OCI-LY1 (cell line): ENCODE data around the gene KCNA5.

ENCODE experiments used
- H2AFZ ChIP-seq: fragments of 200-600 bp; sonication (generic), shearing (Covaris generic); 2 replicates; pipeline ENCODE4 v1.6.0; 2014; ENCODE audit warnings: antibody characterized with exemption, mild to moderate bottlenecking, low read length
- H3F3A ChIP-seq: fragments of 200-600 bp; sonication (generic), shearing (Covaris generic); 2 replicates; pipeline ENCODE4 v1.6.0; 2014; ENCODE audit warnings: mild to moderate bottlenecking, antibody characterized with exemption, low read length, moderate library complexity; ENCODE audit not compliant: insufficient read depth
- H3K27ac ChIP-seq: fragments of 200-600 bp; sonication (generic); 2 replicates; pipeline ENCODE4 v1.5.1; 2014; ENCODE audit warnings: low read length, mixed run types, mild to moderate bottlenecking, low read depth; ENCODE audit not compliant: poor library complexity, severe bottlenecking
- H3K27me3 ChIP-seq: fragments of 200-600 bp; sonication (generic); 2 replicates; pipeline ENCODE4 v1.6.0; 2014; ENCODE audit warnings: antibody characterized with exemption, mild to moderate bottlenecking, low read length, moderate library complexity; ENCODE audit not compliant: insufficient read depth
- H3K36me3 ChIP-seq: fragments of 200-600 bp; sonication (generic); 2 replicates; pipeline ENCODE4 v1.6.1; 2014; ENCODE audit warnings: mild to moderate bottlenecking, antibody characterized with exemption, low read length, moderate library complexity, mixed read lengths; ENCODE audit not compliant: insufficient read depth
- H3K4me1 ChIP-seq: fragments of 200-600 bp; sonication (generic); 2 replicates; pipeline ENCODE4 v1.5.1; 2014; ENCODE audit warnings: mild to moderate bottlenecking, low read length, moderate library complexity; ENCODE audit not compliant: insufficient read depth, severe bottlenecking
- H3K4me2 ChIP-seq: fragments of 200-600 bp; sonication (generic), shearing (Covaris generic); 2 replicates; pipeline ENCODE4 v1.6.1; 2014; ENCODE audit warnings: low read length
- H3K4me3 ChIP-seq: fragments of 200-600 bp; sonication (generic); 2 replicates; pipeline ENCODE4 v1.5.1; 2014; ENCODE audit warnings: low read length, low read depth, mild to moderate bottlenecking, mixed read lengths; ENCODE audit not compliant: poor library complexity, severe bottlenecking
- H3K79me2 ChIP-seq: fragments of 200-600 bp; shearing (Covaris generic); 2 replicates; pipeline ENCODE4 v1.6.1; 2016; ENCODE audit warnings: mixed run types, low read length, mixed read lengths; ENCODE audit not compliant: insufficient read depth
- H3K9ac ChIP-seq: fragments of 200-600 bp; sonication (generic), shearing (Covaris generic); 2 replicates; pipeline ENCODE4 v1.6.1; 2014; ENCODE audit warnings: mild to moderate bottlenecking, low read length, mixed read lengths
- H3K9me2 ChIP-seq: fragments of 200-600 bp; sonication (generic), shearing (Covaris generic); 2 replicates; pipeline ENCODE4 v1.6.1; 2014; ENCODE audit warnings: low read depth, mild to moderate bottlenecking, low read length, mixed read lengths
- H3K9me3 ChIP-seq: fragments of 200-600 bp; shearing (Covaris generic); 2 replicates; pipeline ENCODE4 v1.6.1; 2014; ENCODE audit warnings: low read length, mixed read lengths
- H4K20me1 ChIP-seq: fragments of 200-600 bp; sonication (generic), shearing (Covaris generic); 2 replicates; pipeline ENCODE4 v1.6.0; 2016; ENCODE audit warnings: mild to moderate bottlenecking, low read length; ENCODE audit not compliant: insufficient read depth
- EZH2 ChIP-seq: fragments of 200-600 bp; sonication (generic), shearing (Covaris generic); IDR thresholded peaks from 2 replicates; pipeline ENCODE4 v1.8.0; 2017; ENCODE audit warnings: borderline replicate concordance, mixed run types, mild to moderate bottlenecking, antibody characterized with exemption, low read length, moderate library complexity, mixed read lengths
- TF ChIP-seq, protein P1 (sequence below): fragments of 200-600 bp; sonication (generic), shearing (Covaris generic); IDR thresholded peaks from 2 replicates; pipeline ENCODE4 v1.5.1; 2017; ENCODE audit warnings: mild to moderate bottlenecking, antibody characterized with exemption, low read length, moderate library complexity, mixed read lengths

Gene KCNA5

DNA sequence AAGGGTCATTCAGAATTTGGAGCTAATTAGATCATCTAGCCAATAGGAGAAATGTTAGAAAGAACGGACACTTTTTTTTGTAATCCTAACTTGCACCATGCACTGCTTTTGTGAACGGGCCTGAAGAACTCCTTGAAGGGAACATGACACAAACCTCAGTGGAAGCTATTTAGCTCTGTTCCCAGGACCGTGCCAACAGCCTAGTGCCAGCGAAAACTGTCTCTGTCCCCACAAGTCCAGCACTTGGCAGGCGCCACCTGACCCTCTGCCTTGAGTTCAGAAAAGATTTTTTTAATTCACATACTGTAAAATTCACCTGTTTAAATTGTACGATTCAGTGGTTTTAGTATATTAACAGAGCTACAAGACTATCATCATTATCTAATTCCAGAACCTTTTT, 31.3 kb upstream of the KCNA5 start:
- Histone ChIP-seq H3K4me2 (no peak overlapping the region), H4K20me1 (no peaks in the 10 kb centered on the region), H3K27me3 (no peaks in the 10 kb centered on the region), H3K27ac (no peak overlapping the region), H3K9ac (no peak overlapping the region), H3K4me3 (no peak overlapping the region), H3K4me1 (no peaks in the 10 kb centered on the region), H3K9me3 (no peaks in the 10 kb centered on the region), H3K79me2 (no peaks in the 10 kb centered on the region), H3K36me3 (no peaks in the 10 kb centered on the region), H2AFZ (no peak overlapping the region), H3F3A (no peaks in the 10 kb centered on the region), H3K9me2 (no peaks in the 10 kb centered on the region)
- no peak for TF ChIP-seq EZH2
- TF ChIP-seq, protein P1, sequence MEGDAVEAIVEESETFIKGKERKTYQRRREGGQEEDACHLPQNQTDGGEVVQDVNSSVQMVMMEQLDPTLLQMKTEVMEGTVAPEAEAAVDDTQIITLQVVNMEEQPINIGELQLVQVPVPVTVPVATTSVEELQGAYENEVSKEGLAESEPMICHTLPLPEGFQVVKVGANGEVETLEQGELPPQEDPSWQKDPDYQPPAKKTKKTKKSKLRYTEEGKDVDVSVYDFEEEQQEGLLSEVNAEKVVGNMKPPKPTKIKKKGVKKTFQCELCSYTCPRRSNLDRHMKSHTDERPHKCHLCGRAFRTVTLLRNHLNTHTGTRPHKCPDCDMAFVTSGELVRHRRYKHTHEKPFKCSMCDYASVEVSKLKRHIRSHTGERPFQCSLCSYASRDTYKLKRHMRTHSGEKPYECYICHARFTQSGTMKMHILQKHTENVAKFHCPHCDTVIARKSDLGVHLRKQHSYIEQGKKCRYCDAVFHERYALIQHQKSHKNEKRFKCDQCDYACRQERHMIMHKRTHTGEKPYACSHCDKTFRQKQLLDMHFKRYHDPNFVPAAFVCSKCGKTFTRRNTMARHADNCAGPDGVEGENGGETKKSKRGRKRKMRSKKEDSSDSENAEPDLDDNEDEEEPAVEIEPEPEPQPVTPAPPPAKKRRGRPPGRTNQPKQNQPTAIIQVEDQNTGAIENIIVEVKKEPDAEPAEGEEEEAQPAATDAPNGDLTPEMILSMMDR: no peak

DNA sequence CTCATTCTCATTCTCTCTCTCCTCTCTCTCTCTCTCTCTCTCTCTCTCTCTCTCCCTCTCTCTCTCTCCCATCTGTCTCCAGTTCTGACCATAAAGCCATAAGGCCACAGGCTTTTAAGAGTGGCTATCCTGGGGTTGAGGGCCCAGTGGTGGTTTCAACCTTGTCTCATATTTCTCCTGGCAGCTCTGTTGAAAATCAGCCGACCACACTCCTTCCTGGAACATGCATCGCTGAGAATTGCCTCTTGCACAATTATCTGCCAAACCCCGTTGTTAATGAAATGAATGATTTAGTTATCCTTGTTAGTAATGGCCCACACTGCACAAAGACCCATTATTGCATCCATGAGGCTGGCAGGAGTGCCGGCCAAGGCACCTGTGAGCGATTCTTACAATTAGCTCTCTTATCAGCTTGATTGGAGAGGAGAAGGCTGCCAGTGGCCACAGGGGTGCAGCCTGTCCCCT, 30.4 kb upstream of the KCNA5 start:
- H2AFZ ChIP-seq: no peak overlapping the region
- H3K36me3 ChIP-seq: no peaks in the 10 kb centered on the region
- TF ChIP-seq EZH2: no peak
- TF ChIP-seq, protein P1: no peak
- H3K9me2 ChIP-seq: no peaks in the 10 kb centered on the region
- H3K4me3 ChIP-seq: no peak overlapping the region
- H3K9me3 ChIP-seq: no peaks in the 10 kb centered on the region
- no peaks in the 10 kb centered on the region for H3K27me3 ChIP-seq
- H3K9ac ChIP-seq: no peak overlapping the region
- no peak overlapping the region for H3K27ac ChIP-seq
- H3K4me2 ChIP-seq: no peak overlapping the region
- H4K20me1 ChIP-seq: no peaks in the 10 kb centered on the region
- H3F3A ChIP-seq: no peaks in the 10 kb centered on the region
- no peaks in the 10 kb centered on the region for H3K79me2 ChIP-seq
- no peaks in the 10 kb centered on the region for H3K4me1 ChIP-seq

DNA sequence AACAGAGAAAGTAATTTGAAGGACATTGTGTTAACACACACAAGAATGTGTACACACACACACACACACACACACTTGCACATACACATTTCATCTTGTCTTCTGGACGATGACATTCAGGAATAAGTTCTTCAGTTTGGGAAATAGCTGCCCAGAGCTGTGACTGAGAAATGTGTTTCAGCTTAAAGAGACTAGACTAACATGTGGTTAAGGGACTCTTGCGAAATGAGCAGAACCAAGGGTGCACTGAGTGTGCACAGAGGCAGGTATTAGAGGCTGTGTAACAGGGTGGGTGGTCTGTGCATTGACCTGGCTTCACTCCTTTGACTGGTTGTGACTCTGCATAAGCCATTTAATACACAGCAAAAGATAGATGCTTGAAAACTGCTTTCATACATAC, 29.4 kb upstream of the KCNA5 start:
- Histone ChIP-seq H3K4me3 (no peak overlapping the region), H3K79me2 (no peaks in the 10 kb centered on the region), H3K4me1 (no peaks in the 10 kb centered on the region), H3K9me3 (no peaks in the 10 kb centered on the region), H3K4me2 (no peak overlapping the region), H3F3A (no peaks in the 10 kb centered on the region), H3K9ac (no peak overlapping the region), H2AFZ (no peak overlapping the region), H4K20me1 (no peaks in the 10 kb centered on the region), H3K27ac (no peak overlapping the region), H3K27me3 (no peaks in the 10 kb centered on the region), H3K36me3 (no peaks in the 10 kb centered on the region), H3K9me2 (no peaks in the 10 kb centered on the region)
- TF ChIP-seq EZH2: no peak
- TF ChIP-seq, protein P1: no peak
